ENCODE measurements around the gene APLP2. TPM values are rescaled to one million over a fixed set of nuclear protein-coding genes. Genes with fewer than 3 reads are reported as not detected.

APLP2 gene
- total and polyA plus RNA-seq, 4 donors: 190 to 337 (median 233) TPM

GRCh38 chr11:130099356-130099755, 29.7 kb downstream of the APLP2 start:
- no peaks in the 10 kb centered on the region for H3K36me3 ChIP-seq (ENCODE audit: control insufficient read depth in 4 of 4, insufficient read depth in 3 of 4, low read depth in 1 of 4, low read length in 3 of 4)
- peaks cover 5 to 41% (median 22%) of the 10 kb centered on the region in 4 donors for H3K4me1 ChIP-seq (ENCODE audit: control insufficient read depth in 4 of 4, insufficient read depth in 4 of 4, low read length in 3 of 4)
- no peak for DNase-seq (ENCODE audit: low spot score)
- WGBS: 63% methylated on average over 2 of the region's 2 CpGs
- no peak overlapping the region for H3K9ac ChIP-seq (ENCODE audit: low read depth in 1 of 2, low read length in 2 of 2)
- H3K4me3 ChIP-seq (ENCODE audit: low read depth in 1 of 3, low read length in 3 of 3): no peak overlapping the region
- no peaks in the 10 kb centered on the region for H3K27me3 ChIP-seq (ENCODE audit: control insufficient read depth in 4 of 4, insufficient read depth in 4 of 4, low read length in 3 of 4)
- H3K9me3 ChIP-seq (ENCODE audit: control insufficient read depth in 4 of 4, low read length in 3 of 4): no peaks in the 10 kb centered on the region
- H3K27ac ChIP-seq (ENCODE audit: low read depth in 1 of 2, low read length in 2 of 2): no peak overlapping the region
- TF ChIP-seq RAD21 (IDR thresholded peaks at IDR 0.05): no peak

GRCh38 chr11:130100381-130101095, 30.8 kb downstream of the APLP2 start:
- no peak for DNase-seq (ENCODE audit: low spot score)
- Histone ChIP-seq H3K4me1 (ENCODE audit: control insufficient read depth in 4 of 4, insufficient read depth in 4 of 4, low read length in 3 of 4) (peaks cover 5 to 30% (median 21%) of the 10 kb centered on the region in 4 donors), H3K9me3 (ENCODE audit: control insufficient read depth in 4 of 4, low read length in 3 of 4) (no peaks in the 10 kb centered on the region), H3K4me3 (ENCODE audit: low read depth in 1 of 3, low read length in 3 of 3) (no peak overlapping the region), H3K27ac (ENCODE audit: low read depth in 1 of 2, low read length in 2 of 2) (no peak overlapping the region), H3K27me3 (ENCODE audit: control insufficient read depth in 4 of 4, insufficient read depth in 4 of 4, low read length in 3 of 4) (no peaks in the 10 kb centered on the region), H3K9ac (ENCODE audit: low read depth in 1 of 2, low read length in 2 of 2) (no peak overlapping the region), H3K36me3 (ENCODE audit: control insufficient read depth in 4 of 4, insufficient read depth in 3 of 4, low read depth in 1 of 4, low read length in 3 of 4) (no peaks in the 10 kb centered on the region)
- TF ChIP-seq GABPA (IDR thresholded peaks at IDR 0.05 in 1 of 2, conservative IDR thresholded peaks at IDR 0.05 in 1 of 2) (no peak), TAF1 (conservative IDR thresholded peaks at IDR 0.05) (no peak), SP1 (IDR thresholded peaks at IDR 0.05) (no peak), RAD21 (IDR thresholded peaks at IDR 0.05) (no peak), NR2F2 (IDR thresholded peaks at IDR 0.05) (no peak), HNF4G (IDR thresholded peaks at IDR 0.05) (no peak), CTCF (IDR thresholded peaks at IDR 0.05; ENCODE audit: low read depth, low read length, missing input control) (no peak), MAX (IDR thresholded peaks at IDR 0.05) (no peak), RXRA (IDR thresholded peaks at IDR 0.05) (no peak), EGR1 (IDR thresholded peaks at IDR 0.05; ENCODE audit: low read depth in 2 of 2) (no peak), ZBTB33 (IDR thresholded peaks at IDR 0.05) (no peak), HNF4A (conservative IDR thresholded peaks at IDR 0.05) (no peak), JUND (IDR thresholded peaks at IDR 0.05) (no peak), FOXA1 (IDR thresholded peaks at IDR 0.05) (no peak), ATF3 (IDR thresholded peaks at IDR 0.05) (no peak), FOXA2 (IDR thresholded peaks at IDR 0.05) (no peak), REST (IDR thresholded peaks at IDR 0.05) (no peak), YY1 (IDR thresholded peaks at IDR 0.05) (no peak)
- WGBS: 95% methylated on average over 5 of the region's 5 CpGs
